ENCODE results near the gene ZRANB1. TPM values are rescaled to one million over a fixed set of nuclear protein-coding genes. Genes with fewer than 3 reads are reported as not detected.

The ZRANB1 gene
- total and polyA plus RNA-seq, 10 of the 15 experiments (the other 5 are each of a cell fraction or from before 2014, with no cell fraction given): 1.7 to 11.8 (median 6.2) TPM

- peaks cover 78% of the 10 kb centered on the region for H3K79me2 ChIP-seq (ENCODE audit: control insufficient read depth, insufficient read depth, low read length)
- H3K4me3 ChIP-seq: no peak overlapping the region
- intact Hi-C loops (cut with micrococcal nuclease; ENCODE audit: unreplicated experiment): no loop called here
- DNase-seq (ENCODE audit: low read depth, low spot score) (no peak), FAIRE-seq (no peak), ATAC-seq (no peak)
- ChIA-PET POLR2A (no interaction called here), CTCF (interaction anchor here (1.3 kb wide), 1 partner anchor 72 kb away, joined by 5 read pairs; no protein-coding TSS in a partner anchor), RAD21 (ENCODE audit: unreplicated experiment) (no interaction called here), SMC1A (ENCODE audit: uncharacterized antibody, unreplicated experiment) (no interaction called here)
- 100% methylated on average over 1 of the region's 1 CpG for WGBS (ENCODE audit: insufficient coverage, insufficient replicate concordance, low lambda C conversion rate, missing lambda C conversion rate)
- BruUV-seq (replicated peaks): no TSS peak
- H3K9ac ChIP-seq (ENCODE audit: control insufficient read depth, insufficient read depth, low read length): no peak overlapping the region
- H3K4me1 ChIP-seq (ENCODE audit: control insufficient read depth, insufficient read depth, low read length): no peaks in the 10 kb centered on the region
- H3K9me3 ChIP-seq (replicated peaks; ENCODE audit: control insufficient read depth, insufficient read depth, low read length): no peaks in the 10 kb centered on the region; the same call in 2 of the 3 replicates
- 0 out of 2 replicates have a peak, but pooled peaks cover 2% of the 10 kb centered on the region for H4K20me1 ChIP-seq (ENCODE audit: control insufficient read depth, insufficient read depth)
- H3K4me2 ChIP-seq (ENCODE audit: control insufficient read depth, insufficient read depth): no peak overlapping the region
- TF ChIP-seq POLR2A (IDR thresholded peaks at IDR 0.05; ENCODE audit: low read depth, low read length): no peak
- no peak for TF ChIP-seq CEBPZ (IDR thresholded peaks at IDR 0.05; ENCODE audit: low read depth, low read length)
- no peak for TF ChIP-seq DPF2 (IDR thresholded peaks at IDR 0.05)
- no peak for TF ChIP-seq RAD51 (IDR thresholded peaks at IDR 0.05)
- no peak for TF ChIP-seq E2F4 (IDR thresholded peaks at IDR 0.05; ENCODE audit: low read depth, low read length)
- TF ChIP-seq FOXM1 (IDR thresholded peaks at IDR 0.05; ENCODE audit: low read depth, low read length): no peak
- no peak for TF ChIP-seq HDGF (IDR thresholded peaks at IDR 0.05)
- no peak for TF ChIP-seq ZNF207 (IDR thresholded peaks at IDR 0.05; ENCODE audit: borderline replicate concordance)
- TF ChIP-seq SMC3 (IDR thresholded peaks at IDR 0.05; ENCODE audit: borderline replicate concordance, low read length): no peak
- TF ChIP-seq, protein P1, sequence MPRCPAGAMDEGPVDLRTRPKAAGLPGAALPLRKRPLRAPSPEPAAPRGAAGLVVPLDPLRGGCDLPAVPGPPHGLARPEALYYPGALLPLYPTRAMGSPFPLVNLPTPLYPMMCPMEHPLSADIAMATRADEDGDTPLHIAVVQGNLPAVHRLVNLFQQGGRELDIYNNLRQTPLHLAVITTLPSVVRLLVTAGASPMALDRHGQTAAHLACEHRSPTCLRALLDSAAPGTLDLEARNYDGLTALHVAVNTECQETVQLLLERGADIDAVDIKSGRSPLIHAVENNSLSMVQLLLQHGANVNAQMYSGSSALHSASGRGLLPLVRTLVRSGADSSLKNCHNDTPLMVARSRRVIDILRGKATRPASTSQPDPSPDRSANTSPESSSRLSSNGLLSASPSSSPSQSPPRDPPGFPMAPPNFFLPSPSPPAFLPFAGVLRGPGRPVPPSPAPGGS (IDR thresholded peaks at IDR 0.05; ENCODE audit: borderline replicate concordance, insufficient read depth, low read depth, low read length, poor library complexity, severe bottlenecking): no peak
- TF ChIP-seq SIN3A (IDR thresholded peaks at IDR 0.05; ENCODE audit: low read depth, low read length): no peak
- TF ChIP-seq HDAC2 (IDR thresholded peaks at IDR 0.05): no peak
- TF ChIP-seq KAT2A (conservative IDR thresholded peaks at IDR 0.05; ENCODE audit: control insufficient read depth, low read depth, low read length): no peak
- no peak for TF ChIP-seq POLR2AphosphoS2 (IDR thresholded peaks at IDR 0.05; ENCODE audit: low read depth, low read length)
- no peak for TF ChIP-seq ZNF622 (IDR thresholded peaks at IDR 0.05)
- H3K27ac ChIP-seq (ENCODE audit: control insufficient read depth, insufficient read depth): no peak overlapping the region; the same call in 1 of the 2 replicates
- no peaks in the 10 kb centered on the region for H3K27me3 ChIP-seq (replicated peaks in 1 of 2; ENCODE audit: control insufficient read depth in 2 of 2, insufficient read depth in 2 of 2, low read length in 1 of 2)
- no peak overlapping the region for H2AFZ ChIP-seq (ENCODE audit: control insufficient read depth, low read depth, low read length)
- in situ Hi-C loops (cut with MboI): no loop called here
- H3K36me3 ChIP-seq (ENCODE audit: control insufficient read depth in 2 of 2, insufficient read depth in 2 of 2, low read length in 1 of 2): peaks cover 0 to 3% of the 10 kb centered on the region in 2 experiments; a peak in 1 of 4 replicates
Observed at GRCh38 chr10:124921261-124921660, 20.7 kb upstream of the ZRANB1 start.
